Endothelial cell of umbilical vein (primary cell): ENCODE data around the gene SUCLG1.

Experiments
- CTCF ChIP-seq, 2 donors: IDR thresholded peaks; 1 replicate in 1 of 2; 2 replicates in 1 of 2; pipeline ENCODE4 v1.5.1; 2011; ENCODE audit warnings: low read length in 2 of 2, mild to moderate bottlenecking in 2 of 2, moderate library complexity in 2 of 2, control low read depth in 1 of 2, inconsistent platforms in 1 of 2, low read depth in 1 of 2; ENCODE audit not compliant: insufficient read depth in 1 of 2; ENCODE audit errors: extremely low read depth in 1 of 2
- EZH2 ChIP-seq: IDR thresholded peaks from 2 replicates; pipeline ENCODE4 v1.6.1; 2012; ENCODE audit warnings: borderline replicate concordance, low read depth, mild to moderate bottlenecking, moderate library complexity, low read length, inconsistent platforms; ENCODE audit not compliant: severe bottlenecking
- FOS ChIP-seq: IDR thresholded peaks from 2 replicates; pipeline ENCODE4 v1.6.1; 2011; ENCODE audit warnings: mild to moderate bottlenecking, low read length, moderate library complexity, borderline replicate concordance; ENCODE audit not compliant: insufficient read depth
- GATA2 ChIP-seq: IDR thresholded peaks from 2 replicates; pipeline ENCODE4 v1.7.0; 2011; ENCODE audit warnings: low read depth, mild to moderate bottlenecking, moderate library complexity, mixed read lengths, low read length; ENCODE audit not compliant: insufficient read length, insufficient read depth
- JUN ChIP-seq: IDR thresholded peaks from 2 replicates; pipeline ENCODE4 v1.6.1; 2011; ENCODE audit warnings: borderline replicate concordance, low read depth; ENCODE audit not compliant: insufficient read length, insufficient read depth
- MYC ChIP-seq: IDR thresholded peaks from one replicate; pipeline ENCODE4 v1.6.1; 2011; ENCODE audit warnings: mild to moderate bottlenecking, low read depth, low read length
- POLR2A ChIP-seq: IDR thresholded peaks from 2 replicates; pipeline ENCODE4 v1.6.1; 2012; ENCODE audit warnings: low read depth, mild to moderate bottlenecking, control low read depth, low read length
- POLR2AphosphoS5 ChIP-seq: IDR thresholded peaks from 2 replicates; pipeline ENCODE4 v1.6.1; 2012; ENCODE audit warnings: low read depth, mild to moderate bottlenecking, control low read depth, low read length, moderate library complexity; ENCODE audit not compliant: insufficient read depth
- TF ChIP-seq, protein P1 (sequence below): IDR thresholded peaks from 2 replicates; pipeline ENCODE4 v1.6.1; 2011; ENCODE audit not compliant: insufficient read depth, insufficient read length

- TF ChIP-seq CTCF (IDR thresholded peaks at IDR 0.05; ENCODE audit: extremely low read depth in 1 of 2, insufficient read depth in 1 of 2, low read depth in 1 of 2, low read length in 2 of 2) (no peak), FOS (no peak), POLR2AphosphoS5 (no peak), POLR2A (no peak), EZH2 (no peak), JUN (no peak), MYC (no peak), GATA2 (no peak)
- TF ChIP-seq, protein P1, sequence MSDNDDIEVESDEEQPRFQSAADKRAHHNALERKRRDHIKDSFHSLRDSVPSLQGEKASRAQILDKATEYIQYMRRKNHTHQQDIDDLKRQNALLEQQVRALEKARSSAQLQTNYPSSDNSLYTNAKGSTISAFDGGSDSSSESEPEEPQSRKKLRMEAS: no peak
These were observed 49.5 kb downstream of the SUCLG1 start for GRCh38 chr2:84409531-84409930.
